Natural killer cell treated with Interleukin-12 subunit alpha and Interleukin-12 subunit beta and Interleukin-15 and Interleukin-18, amount 100 ng/mL, for 72 hours (primary cell): ENCODE data around the gene MRPS30. TPM values are rescaled to one million over a fixed set of nuclear protein-coding genes. Genes with fewer than 3 reads are reported as not detected.
"Not testable (repeated sequence)": the region's sequence is repeated elsewhere in the genome, so short reads cannot be mapped to it uniquely, and the experiment has no call there.

Experiments
- ATAC-seq, 2 donors: fragments of 150-1000 bp; cut with Tn5 transposase in 1 of 2; sonication (Bioruptor Pico), chemical (Tn5 transposase) in 1 of 2; 2 replicates each; pipeline ENCODE4 v1.10.0; 2021
- DNase-seq: peaks from one replicate; pipeline ENCODE4 v3.0.0; 2022; ENCODE audit warnings: low spot score
- H3K27ac Mint-ChIP-seq, 2 donors: 1 replicate in 1 of 2; 2 replicates in 1 of 2; pipeline ENCODE4 v1.8.0; 2022; ENCODE audit warnings: mixed read lengths in 2 of 2, mild to moderate bottlenecking in 1 of 2, moderate library complexity in 1 of 2
- H3K27me3 Mint-ChIP-seq, 2 donors: 1 replicate in 1 of 2; 2 replicates in 1 of 2; pipeline ENCODE4 v1.8.0; 2022; ENCODE audit warnings: mixed read lengths in 2 of 2
- H3K36me3 Mint-ChIP-seq: one replicate; pipeline ENCODE4 v1.8.0; 2022; ENCODE audit warnings: mixed read lengths
- H3K4me1 Mint-ChIP-seq, 2 donors: 1 replicate in 1 of 2; 2 replicates in 1 of 2; pipeline ENCODE4 v1.8.0; 2022; ENCODE audit warnings: low read depth in 2 of 2, mixed read lengths in 2 of 2, mild to moderate bottlenecking in 1 of 2
- H3K4me3 Mint-ChIP-seq: one replicate; pipeline ENCODE4 v1.8.0; 2022; ENCODE audit warnings: mixed read lengths
- H3K9me3 Mint-ChIP-seq: 2 replicates; pipeline ENCODE4 v1.8.0; 2022; ENCODE audit warnings: mixed read lengths
- total RNA-seq, 2 donors: library from RNA; stranded (reverse); gene quantifications; one replicate each; pipeline ENCODE4 v1.2.3, GENCODE V29; 2022

Gene MRPS30
- total RNA-seq, 2 donors from 2014 or later = 41.6 to 43.7 TPM

- ATAC-seq (no peak), DNase-seq (no peak)
- Mint-ChIP-seq H3K4me1 (peaks cover 5 to 8% of the 10 kb centered on the region in 2 donors), H3K36me3 (peaks cover 15% of the 10 kb centered on the region), H3K27ac (no peak overlapping the region), H3K9me3 (peaks cover 10% of the 10 kb centered on the region), H3K4me3 (no peak overlapping the region), H3K27me3 (no peaks in the 10 kb centered on the region)
These were observed 13.3 kb upstream of the MRPS30 start for GRCh38 chr5:44795496-44795895.

- ATAC-seq (peak; percentile 45 to 48), DNase-seq (no peak)
- peaks cover 9% of the 10 kb centered on the region for H3K36me3 Mint-ChIP-seq
- peaks cover 5 to 8% of the 10 kb centered on the region in 2 donors for H3K4me1 Mint-ChIP-seq
- peaks cover 6% of the 10 kb centered on the region for H3K9me3 Mint-ChIP-seq
- H3K27ac Mint-ChIP-seq = no peak overlapping the region
- no peaks in the 10 kb centered on the region for H3K27me3 Mint-ChIP-seq
- no peak overlapping the region for H3K4me3 Mint-ChIP-seq
These were observed 10.9 kb upstream of the MRPS30 start for GRCh38 chr5:44797841-44798240.

GRCh38 chr5:44801992-44802391 is 6.8 kb upstream of the MRPS30 start:
- DNase-seq = no peak
- H3K27me3 Mint-ChIP-seq = peaks cover 0 to 10% of the 10 kb centered on the region in 2 donors
- no peaks in the 10 kb centered on the region for H3K9me3 Mint-ChIP-seq

GRCh38 chr5:44806608-44807007 is 2.1 kb upstream of the MRPS30 start:
- Mint-ChIP-seq H3K9me3 (no peaks in the 10 kb centered on the region), H3K27me3 (peaks cover 0 to 10% of the 10 kb centered on the region in 2 donors), H3K4me3 (no peak overlapping the region), H3K36me3 (peaks cover 4% of the 10 kb centered on the region), H3K27ac (no peak overlapping the region), H3K4me1 (peaks cover 15 to 18% of the 10 kb centered on the region in 2 donors)
- ATAC-seq = no peak
- no peak for DNase-seq

More at GRCh38 chr5:44801992-44802391, 6.8 kb upstream of the MRPS30 start:
- no peaks in the 10 kb centered on the region for H3K36me3 Mint-ChIP-seq
- peaks cover 8 to 9% of the 10 kb centered on the region in 2 donors for H3K4me1 Mint-ChIP-seq
- no peak overlapping the region for H3K27ac Mint-ChIP-seq
- H3K4me3 Mint-ChIP-seq = no peak overlapping the region
- ATAC-seq = no peak

- Mint-ChIP-seq H3K9me3 (no peaks in the 10 kb centered on the region), H3K4me1 (peaks cover 15 to 18% of the 10 kb centered on the region in 2 donors), H3K27ac (no peak overlapping the region), H3K27me3 (peaks cover 0 to 10% of the 10 kb centered on the region in 2 donors), H3K4me3 (no peak overlapping the region), H3K36me3 (peaks cover 4% of the 10 kb centered on the region)
- DNase-seq (no peak), ATAC-seq (no peak)
These were observed 1.5 kb upstream of the MRPS30 start for GRCh38 chr5:44807269-44807668.

GRCh38 chr5:44809215-44809955 is 638 bp downstream of the MRPS30 start:
- DNase-seq = no peak
- Mint-ChIP-seq H3K4me3 (peak overlapping the region; percentile 98), H3K4me1 (peaks cover 16 to 24% of the 10 kb centered on the region in 2 donors), H3K36me3 (peaks cover 12% of the 10 kb centered on the region), H3K27ac (peak overlapping the region; percentile 94 to 95), H3K27me3 (peaks cover 0 to 7% of the 10 kb centered on the region in 2 donors), H3K9me3 (no peaks in the 10 kb centered on the region)
- ATAC-seq = peak; percentile 61 to 69

- Mint-ChIP-seq H3K4me1 (peaks cover 18 to 24% of the 10 kb centered on the region in 2 donors), H3K4me3 (peak overlapping the region; percentile 98), H3K27me3 (peaks cover 0 to 3% of the 10 kb centered on the region in 2 donors), H3K27ac (peak overlapping the region; percentile 94 to 95), H3K36me3 (peaks cover 18% of the 10 kb centered on the region), H3K9me3 (no peaks in the 10 kb centered on the region)
- no peak for DNase-seq
- no peak for ATAC-seq
These were observed 1.2 kb downstream of the MRPS30 start for GRCh38 chr5:44809956-44810420.

GRCh38 chr5:44814761-44815160 is 6.0 kb downstream of the MRPS30 start:
- Mint-ChIP-seq H3K36me3 (peaks cover 21% of the 10 kb centered on the region), H3K9me3 (no peaks in the 10 kb centered on the region), H3K4me1 (peaks cover 8 to 15% of the 10 kb centered on the region in 2 donors), H3K27me3 (no peaks in the 10 kb centered on the region), H3K27ac (no peak overlapping the region), H3K4me3 (no peak overlapping the region)
- no peak for ATAC-seq
- DNase-seq = no peak

- no peak overlapping the region for H3K4me3 Mint-ChIP-seq
- H3K27me3 Mint-ChIP-seq = no peaks in the 10 kb centered on the region
- H3K4me1 Mint-ChIP-seq = peaks cover 4 to 8% of the 10 kb centered on the region in 2 donors
- H3K27ac Mint-ChIP-seq = no peak overlapping the region
- peaks cover 19% of the 10 kb centered on the region for H3K36me3 Mint-ChIP-seq
- no peaks in the 10 kb centered on the region for H3K9me3 Mint-ChIP-seq
- ATAC-seq (no peak), DNase-seq (no peak)
These were observed 12.4 kb downstream of the MRPS30 start for GRCh38 chr5:44821164-44821563.

GRCh38 chr5:44824662-44825061 is 15.9 kb downstream of the MRPS30 start:
- not testable (repeated sequence) for DNase-seq, H3K27ac Mint-ChIP-seq, H3K4me3 Mint-ChIP-seq, H3K9me3 Mint-ChIP-seq, H3K27me3 Mint-ChIP-seq, ATAC-seq
- Mint-ChIP-seq H3K4me1 (peaks cover 14 to 30% of the 10 kb centered on the region in 2 donors), H3K36me3 (peaks cover 24% of the 10 kb centered on the region)

GRCh38 chr5:44827681-44828080 is 18.9 kb downstream of the MRPS30 start:
- H3K27ac Mint-ChIP-seq = no peak overlapping the region
- DNase-seq = no peak
- peaks cover 9 to 30% of the 10 kb centered on the region in 2 donors for H3K4me1 Mint-ChIP-seq
- H3K9me3 Mint-ChIP-seq = no peaks in the 10 kb centered on the region
- peaks cover 11% of the 10 kb centered on the region for H3K36me3 Mint-ChIP-seq
- ATAC-seq = no peak
- H3K4me3 Mint-ChIP-seq = no peak overlapping the region
- H3K27me3 Mint-ChIP-seq = no peaks in the 10 kb centered on the region

GRCh38 chr5:44828719-44829118 is 20.0 kb downstream of the MRPS30 start:
- ATAC-seq = no peak
- peaks cover 9 to 30% of the 10 kb centered on the region in 2 donors for H3K4me1 Mint-ChIP-seq
- H3K27ac Mint-ChIP-seq = no peak overlapping the region

GRCh38 chr5:44830951-44831350 is 22.2 kb downstream of the MRPS30 start:
- no peak for DNase-seq
- peaks cover 3% of the 10 kb centered on the region for H3K9me3 Mint-ChIP-seq
- no peaks in the 10 kb centered on the region for H3K27me3 Mint-ChIP-seq
- no peak overlapping the region for H3K27ac Mint-ChIP-seq
- H3K4me1 Mint-ChIP-seq = peaks cover 16 to 24% of the 10 kb centered on the region in 2 donors
- H3K4me3 Mint-ChIP-seq = no peak overlapping the region
- peaks cover 15% of the 10 kb centered on the region for H3K36me3 Mint-ChIP-seq
- ATAC-seq = no peak

More at GRCh38 chr5:44828719-44829118, 20.0 kb downstream of the MRPS30 start:
- DNase-seq = no peak
- H3K9me3 Mint-ChIP-seq = no peaks in the 10 kb centered on the region
- H3K4me3 Mint-ChIP-seq = no peak overlapping the region
- H3K27me3 Mint-ChIP-seq = no peaks in the 10 kb centered on the region
- H3K36me3 Mint-ChIP-seq = peaks cover 11% of the 10 kb centered on the region

GRCh38 chr5:44833249-44833648 is 24.5 kb downstream of the MRPS30 start:
- ATAC-seq (no peak), DNase-seq (no peak)
- Mint-ChIP-seq H3K4me1 (peaks cover under 1 to 7% of the 10 kb centered on the region in 2 donors), H3K9me3 (peaks cover 3% of the 10 kb centered on the region), H3K27ac (no peak overlapping the region), H3K27me3 (no peaks in the 10 kb centered on the region), H3K36me3 (peaks cover 6% of the 10 kb centered on the region), H3K4me3 (no peak overlapping the region)
